ENCODE data around the gene KATNB1.
"Not testable (repeated sequence)": the region's sequence is repeated elsewhere in the genome, so short reads cannot be mapped to it uniquely, and the experiment has no call there.

Gene KATNB1

GRCh38 chr16:57745768-57746167, 10.2 kb downstream of the KATNB1 start:
- DNase-seq: no peak

GRCh38 chr16:57746316-57746715, 10.7 kb downstream of the KATNB1 start:
- not testable (repeated sequence) for DNase-seq

- no peak for DNase-seq
Observed at GRCh38 chr16:57747091-57747490, 11.5 kb downstream of the KATNB1 start.

GRCh38 chr16:57747496-57747895, 11.9 kb downstream of the KATNB1 start:
- DNase-seq: no peak

- no peak for DNase-seq
Observed at GRCh38 chr16:57747996-57748395, 12.4 kb downstream of the KATNB1 start.

- no peak for DNase-seq
Observed at GRCh38 chr16:57748596-57748995, 13.0 kb downstream of the KATNB1 start.

GRCh38 chr16:57749101-57749692, 13.6 kb downstream of the KATNB1 start:
- DNase-seq: no peak

GRCh38 chr16:57749856-57750452, 14.4 kb downstream of the KATNB1 start:
- DNase-seq: no peak

GRCh38 chr16:57750796-57751538, 15.4 kb downstream of the KATNB1 start:
- DNase-seq: no peak

GRCh38 chr16:57751539-57752202, 16.1 kb downstream of the KATNB1 start:
- DNase-seq: no peak

- no peak for DNase-seq
Observed at GRCh38 chr16:57752203-57752580, 16.6 kb downstream of the KATNB1 start.

- DNase-seq: no peak
Observed at GRCh38 chr16:57752581-57753447, 17.2 kb downstream of the KATNB1 start.

- no peak for DNase-seq
Observed at GRCh38 chr16:57753448-57754353, 18.1 kb downstream of the KATNB1 start.

GRCh38 chr16:57754354-57755060, 18.9 kb downstream of the KATNB1 start:
- DNase-seq: no peak

GRCh38 chr16:57755061-57755684, 19.6 kb downstream of the KATNB1 start:
- DNase-seq: no peak

GRCh38 chr16:57755726-57756423, 20.3 kb downstream of the KATNB1 start:
- DNase-seq: no peak

- DNase-seq: no peak
Observed at GRCh38 chr16:57756424-57757325, 21.1 kb downstream of the KATNB1 start.

- no peak for DNase-seq
Observed at GRCh38 chr16:57757326-57757786, 21.8 kb downstream of the KATNB1 start.

- no peak for DNase-seq
Observed at GRCh38 chr16:57757883-57758282, 22.3 kb downstream of the KATNB1 start.
